Fibroblast of mammary gland (primary cell): ENCODE measurements around the gene PPIB.
A peak's percentile ranks its signal among the peaks of the same experiment; 100 is the strongest.

ENCODE experiments used
- DNase-seq: peaks from one replicate; pipeline ENCODE4 v3.0.0-alpha.2; 2010; ENCODE audit warnings: low read depth
- H3K4me3 ChIP-seq: 2 replicates; pipeline ENCODE4 v1.5.1; 2011; ENCODE audit warnings: low read depth, mild to moderate bottlenecking, low read length, moderate library complexity; ENCODE audit not compliant: control insufficient read depth
- CTCF ChIP-seq: conservative IDR thresholded peaks from 2 replicates; pipeline ENCODE4 v1.5.1; 2011; ENCODE audit warnings: low read depth, low read length, inconsistent platforms; ENCODE audit not compliant: control insufficient read depth, insufficient read depth

The PPIB gene

DNA sequence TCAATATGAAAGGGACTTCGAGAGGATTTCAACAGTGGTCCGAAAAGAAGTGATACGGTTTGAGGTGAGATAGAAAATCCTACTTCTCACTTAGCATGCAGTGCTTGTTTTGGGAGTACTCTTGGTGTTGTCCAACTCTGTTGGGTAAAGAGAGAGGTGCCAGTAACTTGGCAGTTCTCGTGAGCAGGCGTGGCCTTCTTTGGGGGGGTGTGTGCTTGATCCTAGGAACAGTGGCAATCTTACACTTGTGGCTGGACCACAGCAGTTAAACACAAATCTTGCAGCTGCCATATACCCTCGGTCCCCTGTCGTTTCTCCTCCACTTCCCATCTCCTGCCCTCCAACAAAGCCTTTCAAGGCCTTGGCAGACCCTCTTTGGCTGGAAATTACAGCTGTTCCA lies 26.5 kb downstream of the PPIB start:
- no peak for DNase-seq
- no peak overlapping the region for H3K4me3 ChIP-seq
- no peak for TF ChIP-seq CTCF

- H3K4me3 ChIP-seq, result no peak overlapping the region
- TF ChIP-seq CTCF, result no peak
- DNase-seq, result peak; percentile 39
Measured at GRCh38 chr15:64134345-64134829, 28.4 kb downstream of the PPIB start.

GRCh38 chr15:64133623-64134344 lies 29.0 kb downstream of the PPIB start:
- H3K4me3 ChIP-seq, result no peak overlapping the region
- no peak for TF ChIP-seq CTCF
- no peak for DNase-seq

- no peak for TF ChIP-seq CTCF
- no peak for DNase-seq
- no peak overlapping the region for H3K4me3 ChIP-seq
Measured at GRCh38 chr15:64132217-64132616, 30.6 kb downstream of the PPIB start.

DNA sequence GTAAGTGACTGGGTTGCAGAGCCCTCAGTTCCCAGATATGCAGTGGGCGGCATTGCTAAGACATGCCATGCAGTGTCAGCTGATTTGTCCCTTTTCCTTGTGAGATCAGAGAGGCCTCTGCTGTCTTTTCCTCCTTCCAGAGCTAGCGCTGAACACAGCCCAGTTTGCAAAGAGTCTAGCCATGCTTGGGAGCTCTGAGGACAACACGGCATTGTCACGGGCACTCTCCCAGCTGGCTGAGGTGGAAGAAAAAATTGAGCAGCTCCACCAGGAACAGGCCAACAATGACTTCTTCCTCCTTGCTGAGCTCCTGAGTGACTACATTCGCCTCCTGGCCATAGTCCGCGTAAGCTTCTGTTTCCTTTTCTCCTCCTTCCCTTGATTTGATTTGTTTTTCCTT lies 31.3 kb downstream of the PPIB start:
- no peak for TF ChIP-seq CTCF
- no peak overlapping the region for H3K4me3 ChIP-seq
- no peak for DNase-seq

GRCh38 chr15:64130159-64130558 lies 32.7 kb downstream of the PPIB start:
- TF ChIP-seq CTCF, result no peak
- no peak overlapping the region for H3K4me3 ChIP-seq
- DNase-seq, result no peak

- no peak for DNase-seq
- no peak overlapping the region for H3K4me3 ChIP-seq
- no peak for TF ChIP-seq CTCF
Measured at GRCh38 chr15:64127521-64128270, 35.1 kb downstream of the PPIB start.
